ENCODE measurements around the gene CNTNAP4. TPM values are rescaled to one million over a fixed set of nuclear protein-coding genes. Genes with fewer than 3 reads are reported as not detected.

Gene CNTNAP4
- total and polyA plus RNA-seq, 10 donors, result 0.23 TPM; not detected in 9

GRCh38 chr16:76461836-76462235 is 184.6 kb downstream of the CNTNAP4 start:
- WGBS, 5 donors, result 70 to 82% (median 71%) methylated on average over 8 of the region's 8 CpGs
- DNase-seq, result no peak
- intact Hi-C loops (cut with DNase I; ENCODE audit: low total_unique reads), result no loop called here
- no peaks in the 10 kb centered on the region for H3K27me3 ChIP-seq (replicated peaks in 1 of 7)
- H3K36me3 ChIP-seq, result no peaks in the 10 kb centered on the region
- no peak overlapping the region for H3K27ac ChIP-seq
- no peaks in the 10 kb centered on the region for H3K4me1 ChIP-seq
- TF ChIP-seq CTCF (IDR thresholded peaks at IDR 0.05 in 8 of 11, conservative IDR thresholded peaks at IDR 0.05 in 3 of 11) (no peak), POLR2A (IDR thresholded peaks at IDR 0.05) (no peak), POLR2AphosphoS5 (IDR thresholded peaks at IDR 0.05) (no peak)
- no peak overlapping the region for H3K4me3 ChIP-seq
- H3K9me3 ChIP-seq, result no peaks in the 10 kb centered on the region

- no peaks in the 10 kb centered on the region for H3K9me3 ChIP-seq
- no peak for TF ChIP-seq CTCF (IDR thresholded peaks at IDR 0.05 in 8 of 11, conservative IDR thresholded peaks at IDR 0.05 in 3 of 11)
- TF ChIP-seq POLR2A (IDR thresholded peaks at IDR 0.05), result no peak
- TF ChIP-seq POLR2AphosphoS5 (IDR thresholded peaks at IDR 0.05), result no peak
- no peak for DNase-seq
- intact Hi-C loops (cut with DNase I; ENCODE audit: low total_unique reads), result no loop called here
- no peaks in the 10 kb centered on the region for H3K36me3 ChIP-seq
- H3K4me3 ChIP-seq, result no peak overlapping the region
- H3K27me3 ChIP-seq (replicated peaks in 1 of 7), result no peaks in the 10 kb centered on the region
- WGBS, 5 donors, result 80 to 93% (median 85%) methylated on average over 3 of the region's 3 CpGs
- H3K27ac ChIP-seq, result no peak overlapping the region
- no peaks in the 10 kb centered on the region for H3K4me1 ChIP-seq
Observed at GRCh38 chr16:76464955-76465620, 187.9 kb downstream of the CNTNAP4 start.

DNA sequence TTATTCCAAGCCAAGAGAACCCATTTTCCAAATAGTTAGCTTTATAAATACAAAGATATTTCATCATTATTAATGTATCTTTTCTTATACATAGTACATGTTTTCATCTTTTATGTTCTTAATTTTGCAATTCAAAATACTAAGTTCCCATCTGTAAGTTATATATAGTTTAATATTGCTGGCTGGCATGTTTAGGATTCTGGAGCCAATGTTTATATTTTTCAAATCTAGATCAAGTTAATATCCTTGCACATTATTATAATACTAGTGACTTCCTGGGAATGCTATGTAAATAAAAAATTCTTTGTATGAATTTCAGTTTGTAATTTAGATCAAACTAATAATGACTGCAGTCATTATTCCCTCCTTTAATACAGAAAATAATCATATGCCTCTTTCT is 189.7 kb downstream of the CNTNAP4 start:
- no peaks in the 10 kb centered on the region for H3K4me1 ChIP-seq
- H3K9me3 ChIP-seq, result no peaks in the 10 kb centered on the region
- no peaks in the 10 kb centered on the region for H3K36me3 ChIP-seq
- intact Hi-C loops (cut with DNase I; ENCODE audit: low total_unique reads), result no loop called here
- DNase-seq, result no peak
- no peak overlapping the region for H3K27ac ChIP-seq
- no peak for TF ChIP-seq POLR2AphosphoS5 (IDR thresholded peaks at IDR 0.05)
- no peak for TF ChIP-seq POLR2A (IDR thresholded peaks at IDR 0.05)
- TF ChIP-seq CTCF (IDR thresholded peaks at IDR 0.05 in 8 of 11, conservative IDR thresholded peaks at IDR 0.05 in 3 of 11), result no peak
- no peak overlapping the region for H3K4me3 ChIP-seq
- H3K27me3 ChIP-seq (replicated peaks in 1 of 7), result no peaks in the 10 kb centered on the region

- TF ChIP-seq CTCF (IDR thresholded peaks at IDR 0.05 in 8 of 11, conservative IDR thresholded peaks at IDR 0.05 in 3 of 11), result no peak
- no peak for TF ChIP-seq POLR2AphosphoS5 (IDR thresholded peaks at IDR 0.05)
- no peak for TF ChIP-seq POLR2A (IDR thresholded peaks at IDR 0.05)
Observed at GRCh38 chr16:76474048-76474447, 196.8 kb downstream of the CNTNAP4 start.

More at GRCh38 chr16:76474048-76474447, 196.8 kb downstream of the CNTNAP4 start:
- DNase-seq, result no peak
- Histone ChIP-seq H3K27ac (no peak overlapping the region), H3K36me3 (no peaks in the 10 kb centered on the region), H3K4me1 (no peaks in the 10 kb centered on the region), H3K4me3 (no peak overlapping the region), H3K9me3 (peaks cover 0 to 5% (median 0%) of the 10 kb centered on the region in 8 donors), H3K27me3 (replicated peaks in 1 of 7) (no peaks in the 10 kb centered on the region)
- 65 to 76% (median 72%) methylated on average over 2 of the region's 2 CpGs for WGBS, 5 donors
- intact Hi-C loops (cut with DNase I; ENCODE audit: low total_unique reads), result no loop called here

Measured in spleen (tissue), 11 donors.